Sigmoid colon (tissue), 4 donors: Measurements from ENCODE around the gene AP3B2.

Experiments
- CTCF ChIP-seq, 4 experiments: fragments of 450-650 bp in 3 of 4; fragments of 200-600 bp in 1 of 4; IDR thresholded peaks; one replicate each; pipeline ENCODE4 v1.5.1; 2016 to 2019; ENCODE audit warnings: antibody characterized with exemption in 4 of 4, mild to moderate bottlenecking in 3 of 4, moderate library complexity in 2 of 4
- EP300 ChIP-seq, 4 donors: sonication (generic); formaldehyde crosslinking; IDR thresholded peaks; one replicate each; pipeline ENCODE4 v1.6.1; 2017; ENCODE audit warnings: antibody characterized with exemption in 4 of 4
- POLR2A ChIP-seq, 2 donors: fragments of 450-650 bp; IDR thresholded peaks; one replicate each; pipeline ENCODE4 v1.6.1; 2016; ENCODE audit warnings: antibody characterized with exemption in 2 of 2, mild to moderate bottlenecking in 2 of 2, moderate library complexity in 2 of 2
- POLR2AphosphoS5 ChIP-seq, 4 donors: sonication (generic); formaldehyde crosslinking; IDR thresholded peaks; one replicate each; pipeline ENCODE4 v1.6.1; 2017; ENCODE audit warnings: antibody characterized with exemption in 4 of 4

GRCh38 chr15:82674873-82675272 lies 34.8 kb downstream of the AP3B2 start:
- TF ChIP-seq EP300 (IDR thresholded peaks at IDR 0.05) = no peak
- no peak for TF ChIP-seq CTCF (IDR thresholded peaks at IDR 0.05)
- TF ChIP-seq POLR2A (IDR thresholded peaks at IDR 0.05) = no peak
- TF ChIP-seq POLR2AphosphoS5 (IDR thresholded peaks at IDR 0.05) = no peak
